Measurements from ENCODE around the gene KRT40. TPM values are rescaled to one million over a fixed set of nuclear protein-coding genes. Genes with fewer than 3 reads are reported as not detected.

Gene KRT40
- total and polyA plus RNA-seq, 9 of the 15 experiments (the other 6 are each of a cell fraction or from before 2014, with no cell fraction given), result not detected

- TF ChIP-seq CHD7 (IDR thresholded peaks at IDR 0.05; ENCODE audit: low read depth, low read length), result no peak
- TF ChIP-seq HEY1 (CRISPR knock-in tag; IDR thresholded peaks at IDR 0.05; ENCODE audit: borderline replicate concordance), result no peak
Observed at GRCh38 chr17:40961591-40961990, 22.5 kb downstream of the KRT40 start (continued).

Measured in K562 (cell line).